ENCODE measurements around the gene CEP131.
"Not testable (repeated sequence)": the region's sequence is repeated elsewhere in the genome, so short reads cannot be mapped to it uniquely, and the experiment has no call there.

Gene CEP131

DNA sequence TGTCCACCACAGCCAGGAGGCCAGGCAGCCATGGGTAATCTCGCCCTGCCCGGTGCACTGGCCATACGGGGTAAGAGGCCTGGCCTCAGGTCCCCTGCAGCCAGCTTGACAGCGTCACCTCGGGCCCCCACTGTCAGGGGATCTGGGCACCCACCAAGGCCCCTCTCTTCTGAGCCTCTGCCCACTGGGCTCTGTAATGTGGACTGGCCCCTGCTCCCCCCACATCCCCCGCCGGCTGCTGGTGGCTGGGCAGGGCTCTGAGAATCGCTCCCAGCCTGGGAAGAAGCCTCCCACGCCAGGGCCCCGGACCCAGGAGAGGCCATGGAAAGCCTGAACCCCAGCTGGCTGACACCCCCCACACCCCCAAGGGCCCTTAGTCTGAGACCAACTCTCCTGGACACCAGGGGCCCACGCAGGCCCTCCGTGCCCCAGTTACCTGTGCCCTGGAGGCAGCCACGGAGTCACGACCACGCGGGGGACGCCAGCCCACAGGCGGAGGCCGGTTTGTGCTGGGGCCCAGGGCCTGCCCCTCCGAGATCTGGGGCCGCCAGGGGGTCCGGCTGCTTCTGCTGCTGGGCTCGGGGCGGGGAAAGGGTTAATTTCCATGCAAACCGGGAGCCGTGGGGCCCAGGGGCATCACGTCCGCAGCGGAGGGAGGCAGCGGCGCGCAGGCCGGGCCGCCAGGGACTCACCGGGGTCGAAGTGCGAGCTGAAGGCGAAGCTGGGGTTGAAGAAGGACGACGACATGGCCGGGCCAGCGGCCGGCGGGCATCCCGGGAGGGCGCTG is 57.3 kb downstream of the CEP131 start, which contains the start of gene PVALEF:
TSS of gene PVALEF (plus strand) at position 262 of the 787 bp plus-strand sequence. CDS start 15,720 bp downstream, outside the sequence.
- DNase-seq (ENCODE audit: low spot score), result peak; percentile 91

DNA sequence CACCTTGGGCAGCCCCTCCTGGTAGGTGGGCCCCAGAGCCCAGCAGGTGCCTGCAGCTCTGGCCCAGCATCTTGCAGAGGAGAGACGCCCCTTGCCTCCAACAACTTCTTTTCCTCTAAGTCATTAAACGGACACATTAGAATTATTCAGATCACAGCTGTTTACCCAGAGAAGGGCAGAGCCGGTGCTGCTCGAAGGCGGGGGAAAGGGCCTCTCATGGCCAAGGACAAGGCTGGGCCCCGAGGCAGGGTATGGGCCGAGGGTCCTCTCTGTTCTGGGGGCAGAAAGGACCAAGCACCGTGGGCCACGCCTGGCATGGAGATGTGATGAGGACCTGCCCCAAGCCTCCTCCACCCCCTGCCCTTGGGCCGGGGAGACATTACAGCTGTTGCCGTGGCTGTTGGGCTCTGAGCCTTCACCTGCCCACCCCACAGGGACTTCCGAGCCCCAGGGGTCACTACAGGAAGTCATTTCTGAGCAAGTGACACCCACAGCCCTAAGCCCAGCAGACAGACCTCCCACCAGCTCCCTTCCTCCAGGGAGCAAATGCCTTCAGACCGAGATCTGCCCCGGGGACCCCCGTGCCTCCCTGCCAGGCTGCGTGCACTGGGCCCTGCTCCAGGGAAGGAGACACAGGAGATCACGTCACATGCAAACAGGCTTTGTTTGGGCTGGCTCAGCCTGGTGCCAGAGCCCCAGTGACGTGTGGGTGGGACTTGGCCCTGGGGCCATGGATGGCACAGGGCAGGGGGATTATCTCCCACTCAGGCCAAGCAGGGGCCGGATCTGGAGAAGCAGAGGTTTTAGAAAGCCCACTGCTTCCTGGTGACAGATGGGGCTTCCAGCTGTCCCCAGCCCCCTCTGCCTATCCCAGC is 58.2 kb downstream of the CEP131 start:
- no peak for DNase-seq (ENCODE audit: low spot score)

DNA sequence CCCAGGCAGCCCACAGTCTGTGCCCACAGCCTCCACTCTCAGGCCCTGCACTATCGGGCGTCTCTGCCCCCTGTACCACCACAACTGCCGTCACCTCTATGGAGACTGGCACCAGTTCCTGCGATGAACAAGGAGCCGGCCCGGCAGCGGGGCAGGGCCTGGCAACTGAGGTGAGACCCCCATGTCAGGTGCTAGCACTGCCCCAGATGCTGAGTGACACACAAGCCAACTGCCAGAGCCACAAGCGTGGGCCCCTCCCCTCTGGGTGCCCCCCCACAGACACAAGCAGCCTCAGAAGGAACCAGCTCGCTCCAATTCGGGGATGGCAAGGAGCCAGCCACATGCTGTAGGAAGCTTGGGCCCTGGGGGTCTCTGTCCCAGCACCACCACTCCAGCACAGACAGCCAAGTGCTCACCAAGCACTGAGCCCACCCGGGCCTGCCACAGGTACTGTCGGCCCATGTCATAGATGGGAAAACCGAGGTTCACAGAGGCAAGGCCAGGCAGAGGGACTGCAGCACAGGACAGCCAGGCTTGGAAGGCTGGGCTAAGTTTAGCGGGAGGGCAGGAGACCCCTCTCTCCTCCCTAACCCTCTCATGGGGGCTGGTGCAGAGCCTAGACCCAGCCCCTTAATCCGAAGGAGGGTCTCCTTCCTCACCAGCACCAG is 58.9 kb downstream of the CEP131 start:
- DNase-seq (ENCODE audit: low spot score), result no peak

- DNase-seq (ENCODE audit: low spot score), result no peak
These were observed 59.6 kb downstream of the CEP131 start for GRCh38 chr17:81163051-81163695.

DNA sequence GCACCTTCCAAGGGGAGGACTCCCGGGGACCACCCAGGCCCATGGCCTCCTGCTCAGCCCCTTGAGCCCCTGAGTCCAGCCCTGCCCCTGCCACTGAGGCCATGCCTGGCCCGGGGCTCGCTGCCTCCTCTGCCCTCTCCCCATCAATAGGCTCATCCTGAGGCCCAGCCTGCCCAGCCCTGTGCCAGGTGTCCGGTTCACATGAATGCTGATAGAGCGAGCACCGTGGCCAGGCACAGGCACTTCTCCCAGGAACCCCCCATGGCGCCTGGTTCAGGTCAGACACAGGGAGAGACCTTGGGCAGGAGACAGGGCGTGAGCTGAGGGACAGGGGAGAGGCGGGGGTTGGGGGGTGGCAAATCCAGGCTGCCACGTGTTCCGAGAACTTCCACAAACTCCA is 60.3 kb downstream of the CEP131 start:
- no peak for DNase-seq (ENCODE audit: low spot score)

DNA sequence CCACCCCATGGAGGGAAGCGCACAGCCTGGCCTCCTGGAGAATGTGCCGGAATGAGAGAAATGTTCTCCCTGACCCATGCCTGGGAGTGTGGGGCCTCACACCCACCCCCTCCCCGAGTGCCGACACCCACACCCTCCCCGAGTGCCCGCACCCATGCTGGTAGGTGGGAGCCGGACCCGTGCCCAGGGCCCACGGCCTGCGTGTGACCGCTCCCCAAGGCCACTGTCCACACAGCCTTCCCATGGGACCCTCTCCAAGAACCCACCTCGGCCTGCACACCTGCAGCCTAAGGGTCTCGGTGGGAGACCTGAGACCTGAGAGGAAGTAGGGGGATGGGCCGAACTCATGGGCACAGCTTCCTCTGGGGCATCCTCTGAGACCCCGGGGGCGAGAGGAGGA is 60.8 kb downstream of the CEP131 start:
- DNase-seq (ENCODE audit: low spot score), result no peak

DNA sequence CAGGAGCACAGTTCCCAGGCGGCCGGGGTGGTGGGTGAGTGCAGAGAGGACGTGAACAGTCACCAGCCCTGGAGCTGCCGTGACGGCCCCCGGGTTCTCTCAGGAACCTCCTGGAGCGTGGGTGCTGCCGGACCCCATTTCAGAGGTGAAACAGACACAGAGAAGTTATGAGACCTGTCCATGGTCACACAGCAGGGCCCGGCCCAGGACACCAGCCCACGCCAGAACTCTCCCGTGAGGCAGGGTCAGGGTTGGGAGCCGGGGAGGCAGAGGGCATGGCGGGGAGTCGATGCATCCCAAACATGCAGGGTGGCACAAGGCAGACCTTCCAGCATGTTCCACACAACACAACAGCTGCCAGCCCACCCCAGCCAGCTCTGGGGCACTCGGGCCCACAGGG is 61.2 kb downstream of the CEP131 start:
- no peak for DNase-seq (ENCODE audit: low spot score)

DNA sequence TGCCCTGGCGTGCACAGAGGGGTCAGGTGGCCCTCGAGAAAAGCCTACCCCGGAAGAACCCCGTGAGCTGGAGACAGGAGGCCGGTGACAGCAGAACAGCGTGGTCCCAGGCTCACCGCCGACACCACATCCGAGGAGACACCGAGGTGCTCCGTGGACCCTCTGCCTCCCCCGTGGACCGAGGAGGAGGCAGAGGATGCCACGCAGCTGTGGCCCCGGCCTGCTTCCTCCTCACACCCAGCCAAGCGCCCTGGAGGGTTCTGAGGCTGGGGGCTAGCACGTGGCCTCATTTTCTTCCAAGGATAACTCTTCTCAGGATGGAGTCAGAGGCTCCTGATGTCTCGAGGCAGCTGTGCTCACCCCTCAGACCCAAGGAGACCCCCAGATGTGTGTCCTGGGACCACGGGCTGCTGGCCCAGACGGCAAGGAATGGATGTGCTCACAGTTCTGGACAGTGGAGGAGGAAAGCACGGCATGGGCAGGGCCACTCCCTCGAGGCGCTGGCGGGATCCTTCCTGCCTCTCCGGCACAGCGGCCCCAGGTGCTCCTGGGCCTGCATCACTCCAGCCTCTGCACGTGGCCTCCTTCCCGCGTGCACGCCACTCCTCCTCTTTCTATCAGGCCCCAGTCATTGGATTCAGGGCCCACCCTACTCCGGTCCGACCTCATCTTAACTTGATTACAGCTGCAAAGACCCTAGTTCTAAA is 61.9 kb downstream of the CEP131 start:
- DNase-seq (ENCODE audit: low spot score), result no peak

- no peak for DNase-seq (ENCODE audit: low spot score)
These were observed 62.5 kb downstream of the CEP131 start for GRCh38 chr17:81160306-81160705.

DNA sequence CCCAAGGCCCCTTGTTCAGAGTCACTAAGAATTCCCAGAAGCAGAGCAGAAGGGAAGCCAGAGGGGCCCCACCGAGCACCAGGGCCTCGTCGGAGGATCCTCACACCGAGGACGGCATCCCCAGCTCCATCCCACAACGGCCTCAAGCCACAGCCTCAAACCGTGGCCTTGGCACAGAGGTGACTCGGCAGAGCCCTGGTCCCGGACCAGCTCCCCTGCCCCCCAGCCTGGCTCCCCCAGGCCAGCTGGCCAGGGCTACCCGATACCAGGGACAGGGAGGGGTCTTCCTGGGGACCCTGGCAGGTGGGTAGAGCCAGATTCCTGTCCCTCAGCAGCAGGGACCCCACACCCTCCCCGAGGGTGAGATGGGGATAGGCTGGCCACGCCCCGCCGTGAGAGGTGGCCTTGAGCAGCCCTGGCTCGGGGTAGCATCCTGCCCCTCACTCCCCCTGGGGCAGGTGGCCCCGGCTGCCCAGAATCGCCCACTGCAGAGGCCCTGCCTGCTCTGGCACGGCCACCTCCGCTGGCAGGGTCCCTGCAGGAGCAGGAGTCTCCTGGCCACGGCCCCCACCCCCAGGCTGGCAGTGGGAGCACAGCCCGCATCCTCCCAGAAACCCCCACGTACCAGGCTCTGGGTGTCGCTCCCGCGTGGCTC is 63.0 kb downstream of the CEP131 start:
- no peak for DNase-seq (ENCODE audit: low spot score)

DNA sequence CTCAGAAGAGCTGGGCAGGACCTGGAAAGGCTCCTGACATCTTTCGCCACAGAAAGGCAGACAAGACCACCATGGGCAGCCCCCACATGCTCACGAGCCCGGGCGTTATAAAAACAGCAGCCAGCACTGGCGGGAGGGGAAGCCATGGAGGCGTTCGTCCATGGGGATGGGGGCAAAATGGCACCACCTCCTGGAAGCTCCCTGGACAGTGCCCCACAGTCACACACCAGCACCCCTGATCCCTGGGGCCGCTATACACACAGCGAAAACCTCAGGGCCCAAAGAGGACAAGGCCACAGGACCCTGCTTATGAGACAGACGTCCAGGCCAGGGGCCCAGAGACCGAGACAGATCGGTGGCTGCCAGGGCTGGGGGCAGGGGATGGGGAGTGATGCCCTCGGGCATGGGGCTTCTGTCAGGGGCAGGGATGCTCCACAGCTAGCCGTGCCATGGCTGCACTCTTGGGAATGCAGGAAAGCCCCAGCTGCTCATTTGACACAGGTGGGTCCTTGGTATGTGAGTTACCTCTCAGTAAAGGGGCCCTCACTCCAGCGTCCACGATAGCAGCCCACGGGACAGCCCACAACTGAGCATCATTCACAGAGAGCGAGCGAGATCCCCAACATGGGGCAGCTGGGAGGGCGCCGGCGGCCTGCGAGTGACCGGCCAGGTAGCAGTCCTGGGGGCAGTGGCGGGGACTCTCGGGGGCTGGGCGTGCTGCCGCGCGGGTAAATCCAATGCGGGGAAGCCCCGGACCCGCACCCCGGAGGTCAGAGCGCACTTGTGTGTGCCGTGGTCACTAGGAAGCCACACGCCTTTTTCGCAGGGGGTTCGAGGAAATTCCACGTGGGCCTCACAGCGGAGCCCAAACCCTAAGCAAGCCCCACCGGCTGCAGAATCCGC is 63.8 kb downstream of the CEP131 start:
- DNase-seq (ENCODE audit: low spot score), result no peak

- no peak for DNase-seq (ENCODE audit: low spot score)
These were observed 64.7 kb downstream of the CEP131 start for GRCh38 chr17:81157848-81158687.

- no peak for DNase-seq (ENCODE audit: low spot score)
These were observed 65.6 kb downstream of the CEP131 start for GRCh38 chr17:81156866-81157805.

DNA sequence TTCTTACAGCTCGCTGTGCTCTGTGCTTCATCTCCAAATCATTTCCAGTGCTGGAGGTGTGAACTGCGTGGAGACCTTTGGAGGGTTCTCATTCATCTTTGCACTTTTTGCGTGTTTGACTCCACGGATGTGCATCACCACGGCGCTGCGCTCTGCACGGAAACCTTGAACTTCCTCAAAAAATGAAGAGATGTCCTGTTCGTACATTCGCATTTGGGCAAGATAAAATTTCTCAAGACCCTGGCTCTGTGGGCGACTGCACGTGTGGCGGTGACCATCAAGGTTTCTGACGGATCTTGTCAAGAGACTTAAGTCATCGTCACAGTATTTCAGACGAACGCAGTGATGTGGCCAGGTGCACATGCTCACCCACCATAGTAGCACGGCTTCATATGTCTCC is 67.8 kb downstream of the CEP131 start:
- no peak for DNase-seq (ENCODE audit: low spot score)

- DNase-seq (ENCODE audit: low spot score), result not testable (repeated sequence)
These were observed 68.7 kb downstream of the CEP131 start for GRCh38 chr17:81154016-81154415.

DNA sequence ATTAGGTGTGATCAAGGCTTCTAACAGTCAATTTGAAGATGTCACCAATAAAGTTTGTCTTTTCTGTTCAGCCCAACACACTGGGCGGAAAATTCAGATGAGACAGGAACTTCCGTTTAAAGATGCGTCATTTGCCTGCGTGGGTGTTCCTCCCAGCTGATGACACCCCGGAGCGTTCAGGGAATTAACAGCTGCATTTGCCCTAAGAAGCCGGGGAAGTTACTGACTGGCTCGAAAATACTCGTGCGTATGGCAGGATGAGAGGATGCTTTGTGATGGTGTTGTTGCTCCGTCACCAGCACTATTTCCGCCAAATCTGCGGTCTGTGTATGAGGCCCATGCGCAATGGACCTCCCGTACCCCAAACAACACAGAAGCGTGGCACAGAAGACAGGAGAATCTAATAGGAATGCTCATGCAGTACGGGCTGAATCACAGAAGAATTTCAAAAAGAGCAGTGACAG is 69.4 kb downstream of the CEP131 start:
- DNase-seq (ENCODE audit: low spot score), result no peak

- DNase-seq (ENCODE audit: low spot score), result no peak
These were observed 70.4 kb downstream of the CEP131 start for GRCh38 chr17:81152288-81152828.

All from HuH-7 (cell line).